ENCODE measurements around the gene GRIK4.

- TF ChIP-seq ZBTB8A (IDR thresholded peaks at IDR 0.05; ENCODE audit: partially characterized antibody), result no peak
- no peak for TF ChIP-seq ZNF395 (CRISPR knock-in tag; IDR thresholded peaks at IDR 0.05)
- no peak for TF ChIP-seq E2F8 (IDR thresholded peaks at IDR 0.05; ENCODE audit: low read depth, partially characterized antibody)
- no peak for TF ChIP-seq MXI1 (IDR thresholded peaks at IDR 0.05; ENCODE audit: low read depth, low read length)
- TF ChIP-seq ZNF133 (CRISPR knock-in tag; IDR thresholded peaks at IDR 0.05), result no peak
- no peak for TF ChIP-seq EWSR1 (IDR thresholded peaks at IDR 0.05; ENCODE audit: borderline replicate concordance, low read depth, partially characterized antibody)
- TF ChIP-seq JUNB (CRISPR knock-in tag; conservative IDR thresholded peaks at IDR 0.05), result no peak
- TF ChIP-seq E2F1 (CRISPR knock-in tag; IDR thresholded peaks at IDR 0.05), result no peak
- no peak for TF ChIP-seq PML (IDR thresholded peaks at IDR 0.05; ENCODE audit: low read length)
- no peak for TF ChIP-seq ARID4B (CRISPR knock-in tag; IDR thresholded peaks at IDR 0.05)
- no peak for TF ChIP-seq RAD21 (CRISPR knock-in tag; conservative IDR thresholded peaks at IDR 0.05 in 1 of 2, IDR thresholded peaks at IDR 0.05 in 1 of 2)
- TF ChIP-seq ADNP (tag; IDR thresholded peaks at IDR 0.05), result no peak
- TF ChIP-seq GABPA (tag; conservative IDR thresholded peaks at IDR 0.05; ENCODE audit: low read depth), result no peak
Measured at GRCh38 chr11:120964857-120965256, 453.3 kb downstream of the GRIK4 start.

Measured in K562 (cell line).